HL-60 (cell line): Measurements from ENCODE around the gene UAP1.

Source experiments
- DNase-seq, 2 experiments: peaks; one replicate each; pipeline ENCODE4 v3.0.0-alpha.2; 2010 to 2020; ENCODE audit warnings: low read depth in 1 of 2, low spot score in 1 of 2
- H3K27ac ChIP-seq: fragments of 250-450 bp; sonication (Bioruptor Pico); replicated peaks from 2 replicates; pipeline ENCODE4 v1.5.1; 2020; ENCODE audit warnings: mild to moderate bottlenecking, moderate library complexity
- H3K27me3 ChIP-seq: fragments of 250-450 bp; sonication (Bioruptor Pico); 2 replicates; pipeline ENCODE4 v1.5.1; 2021; ENCODE audit warnings: mild to moderate bottlenecking, moderate library complexity; ENCODE audit not compliant: insufficient read depth, poor library complexity, severe bottlenecking
- H3K4me3 ChIP-seq: replicated peaks from 2 replicates; pipeline ENCODE4 v1.5.1; 2011; ENCODE audit warnings: mild to moderate bottlenecking, control low read depth, low read length; ENCODE audit not compliant: insufficient read depth
- CTCF ChIP-seq: IDR thresholded peaks from one replicate; pipeline ENCODE4 v1.5.1; 2011; ENCODE audit warnings: low read length, control low read depth, inconsistent platforms; ENCODE audit not compliant: insufficient read depth
- GABPA ChIP-seq: IDR thresholded peaks from 2 replicates; pipeline ENCODE4 v1.6.1; 2012; ENCODE audit warnings: low read depth
- POLR2AphosphoS5 ChIP-seq: IDR thresholded peaks from 2 replicates; pipeline ENCODE4 v1.6.1; 2012; ENCODE audit warnings: low read depth
- REST ChIP-seq: IDR thresholded peaks from 2 replicates; pipeline ENCODE4 v1.6.1; 2012; ENCODE audit warnings: low read depth; ENCODE audit not compliant: insufficient replicate concordance
- SPI1 ChIP-seq: IDR thresholded peaks from 2 replicates; pipeline ENCODE4 v1.6.1; 2012; ENCODE audit warnings: low read depth, mild to moderate bottlenecking, borderline replicate concordance
- long read RNA-seq: library from polyadenylated mRNA; unstranded; transcript quantifications from one replicate; pipeline ENCODE4 v2.0.0, GENCODE V29; 2020

Gene UAP1
- long read RNA-seq, transcript UAP1-204 (10 exons, 2,294 nt), result major isoform, 273 of 310 reads
- long read RNA-seq, partial matches to known transcripts, result 9 of 310 reads
- long read RNA-seq, other reads (novel, unspliced or antisense), result 27 of 310 reads

- peak in 1 of 2 experiments; percentile 7 for DNase-seq
- TF ChIP-seq SPI1, result no peak
- no peak for TF ChIP-seq POLR2AphosphoS5
- TF ChIP-seq GABPA, result no peak
- TF ChIP-seq CTCF, result no peak
- TF ChIP-seq REST, result no peak
- Histone ChIP-seq H3K27ac (peak within 1 kb of the TSS; percentile 77), H3K27me3 (no peaks in the 10 kb centered on the region), H3K4me3 (peak within 1 kb of the TSS; percentile 92)
Measured at GRCh38 chr1:162561616-162562469, at the start of gene UAP1. Gene UAP1 (plus strand): TSS chr1:162561722. CDS start chr1:162566069, 4,347 bp downstream.

- TF ChIP-seq GABPA (no peak), REST (no peak), SPI1 (no peak), CTCF (no peak), POLR2AphosphoS5 (no peak)
- no peak for DNase-seq
- Histone ChIP-seq H3K4me3 (no peak overlapping the region), H3K27me3 (no peaks in the 10 kb centered on the region), H3K27ac (no peak overlapping the region)
Measured at GRCh38 chr1:162527314-162527713, 34.2 kb upstream of the UAP1 start.

- no peak for DNase-seq
- no peaks in the 10 kb centered on the region for H3K27me3 ChIP-seq
- no peak for TF ChIP-seq GABPA
- TF ChIP-seq REST, result no peak
- no peak for TF ChIP-seq SPI1
- no peak for TF ChIP-seq CTCF
- no peak for TF ChIP-seq POLR2AphosphoS5
- no peak overlapping the region for H3K27ac ChIP-seq
- no peak overlapping the region for H3K4me3 ChIP-seq
Measured at GRCh38 chr1:162530307-162530987, 31.1 kb upstream of the UAP1 start.
